Vagina (tissue), 2 donors: ENCODE measurements around the gene MAGOH.

ENCODE experiments used
- CTCF ChIP-seq, 3 experiments: fragments of 450-650 bp in 2 of 3; fragments of 200-600 bp in 1 of 3; sonication (generic) in 1 of 3; IDR thresholded peaks; one replicate each; pipeline ENCODE4 v1.5.1; 2017 to 2019; ENCODE audit warnings: antibody characterized with exemption in 3 of 3, mild to moderate bottlenecking in 2 of 3, moderate library complexity in 2 of 3
- POLR2A ChIP-seq, 2 donors: fragments of 450-650 bp; IDR thresholded peaks; one replicate each; pipeline ENCODE4 v1.6.1; 2017; ENCODE audit warnings: antibody characterized with exemption in 2 of 2, mild to moderate bottlenecking in 2 of 2, moderate library complexity in 2 of 2

- TF ChIP-seq CTCF (IDR thresholded peaks at IDR 0.05) (no peak), POLR2A (IDR thresholded peaks at IDR 0.05) (no peak)
Measured at GRCh38 chr1:53277326-53277725, 39.0 kb upstream of the MAGOH start.
